H1 (cell line): ENCODE measurements around the gene TAF4. TPM values are rescaled to one million over a fixed set of nuclear protein-coding genes. Genes with fewer than 3 reads are reported as not detected.

ENCODE experiments used
- CTCF ChIA-PET: fragments of 300-600 bp; sonication (Branson Sonifier 250); formaldehyde crosslinking; loops from one replicate; lab custom pipeline; 2021; ENCODE audit not compliant: partially characterized antibody; lab: Charles Lee
- POLR2A ChIA-PET: fragments of 300-600 bp; sonication (Branson Sonifier 250); formaldehyde crosslinking; loops from one replicate; lab custom pipeline; 2021; ENCODE audit warnings: inconsistent platforms; ENCODE audit not compliant: partially characterized antibody; lab: Charles Lee
- DNase-seq, 2 experiments: peaks; one replicate each; pipeline versions ENCODE4 v3.0.0 to v3.0.0-alpha.2; 2010 to 2022; ENCODE audit warnings: low spot score in 2 of 2, low read depth in 1 of 2, mixed read lengths in 1 of 2
- FAIRE-seq: peaks from 2 replicates; lab custom pipeline; 2011; peaks lifted over from hg19 to GRCh38; lab: Jason Lieb, UNC
- H2AFZ ChIP-seq: 2 replicates; pipeline ENCODE4 v1.8.1; 2012; ENCODE audit warnings: low read length, inconsistent platforms
- H2AK5ac ChIP-seq: 2 replicates; pipeline ENCODE4 v1.6.1; 2013; ENCODE audit warnings: low read depth, low read length
- H2BK120ac ChIP-seq: replicated peaks from 2 replicates; pipeline ENCODE3; 2013; ENCODE audit warnings: low read depth, low read length, inconsistent platforms
- H2BK12ac ChIP-seq: 2 replicates; pipeline ENCODE4 v1.6.1; 2013; ENCODE audit warnings: low read depth, low read length
- H2BK15ac ChIP-seq: 2 replicates; pipeline ENCODE4 v1.6.1; 2013; ENCODE audit warnings: low read length
- H2BK20ac ChIP-seq: 2 replicates; pipeline ENCODE4 v1.6.1; 2013; ENCODE audit warnings: low read length
- H2BK5ac ChIP-seq: 2 replicates; pipeline ENCODE4 v1.6.1; 2013; ENCODE audit warnings: low read depth, low read length
- H3K14ac ChIP-seq: 2 replicates; pipeline ENCODE4 v1.6.1; 2013; ENCODE audit warnings: inconsistent platforms; ENCODE audit not compliant: insufficient read length
- H3K18ac ChIP-seq: 2 replicates; pipeline ENCODE4 v1.6.1; 2013; ENCODE audit warnings: low read length; ENCODE audit errors: extremely low read depth
- H3K23ac ChIP-seq: 2 replicates; pipeline ENCODE4 v1.6.1; 2013; ENCODE audit warnings: inconsistent platforms; ENCODE audit not compliant: insufficient read length
- H3K23me2 ChIP-seq: 2 replicates; pipeline ENCODE4 v1.6.1; 2013; ENCODE audit warnings: low read depth, low read length
- H3K27ac ChIP-seq: 2 replicates; pipeline ENCODE4 v1.6.1; 2011; ENCODE audit warnings: low read depth, low read length, inconsistent platforms
- H3K27me3 ChIP-seq, 4 experiments: replicated peaks in 1 of 4; 1 replicate in 1 of 4; 2 replicates in 3 of 4; pipeline versions ENCODE4 v1.6.1 to v1.8.1; 2011 to 2013; ENCODE audit warnings: low read length in 3 of 4, mild to moderate bottlenecking in 3 of 4, inconsistent platforms in 2 of 4, mixed read lengths in 2 of 4, moderate library complexity in 1 of 4; ENCODE audit not compliant: control insufficient read depth in 3 of 4, insufficient read depth in 3 of 4; ENCODE audit errors: extremely low read depth in 1 of 4
- H3K36me3 ChIP-seq, 4 experiments: 2 replicates each; pipeline versions ENCODE4 v1.6.1 to v1.8.1; 2011 to 2013; ENCODE audit warnings: mild to moderate bottlenecking in 4 of 4, low read length in 3 of 4, moderate library complexity in 2 of 4, control low read depth in 1 of 4, inconsistent platforms in 1 of 4; ENCODE audit not compliant: insufficient read depth in 4 of 4, control insufficient read depth in 2 of 4
- H3K4ac ChIP-seq: replicated peaks from 2 replicates; pipeline ENCODE3; 2013; ENCODE audit warnings: low read length, low read depth, mixed read lengths, inconsistent platforms; ENCODE audit not compliant: insufficient read length
- H3K4me1 ChIP-seq, 4 experiments: replicated peaks in 1 of 4; 1 replicate in 1 of 4; 2 replicates in 3 of 4; pipeline versions ENCODE4 v1.6.1 to v1.8.1; 2011 to 2013; ENCODE audit warnings: low read length in 3 of 4, inconsistent platforms in 2 of 4, mixed read lengths in 1 of 4; ENCODE audit not compliant: insufficient read depth in 4 of 4, control insufficient read depth in 3 of 4
- H3K4me2 ChIP-seq, 2 experiments: 2 replicates each; pipeline versions ENCODE4 v1.6.1 to v1.8.1; 2011 to 2013; ENCODE audit warnings: low read depth in 2 of 2, low read length in 2 of 2, control low read depth in 1 of 2, inconsistent platforms in 1 of 2, mild to moderate bottlenecking in 1 of 2; ENCODE audit not compliant: insufficient read depth in 1 of 2
- H3K4me3 ChIP-seq, 4 experiments: fragments of 200-600, 300-600 bp in 1 of 4; sonication (generic), shearing (Covaris generic), sonication (Bioruptor Twin) in 1 of 4; 2 replicates each; pipeline versions ENCODE4 v1.5.1 to v1.8.1; 2011 to 2016; ENCODE audit warnings: low read length in 4 of 4, low read depth in 3 of 4, control low read depth in 2 of 4, inconsistent platforms in 2 of 4, mild to moderate bottlenecking in 2 of 4, mixed read lengths in 1 of 4, moderate library complexity in 1 of 4; ENCODE audit not compliant: insufficient read depth in 2 of 4; ENCODE audit errors: extremely low read depth in 1 of 4
- H3K56ac ChIP-seq: replicated peaks from 2 replicates; pipeline ENCODE3; 2013; ENCODE audit warnings: low read depth, mild to moderate bottlenecking, mixed read lengths, low read length, inconsistent platforms; ENCODE audit not compliant: insufficient read length
- H3K79me1 ChIP-seq: 2 replicates; pipeline ENCODE4 v1.6.1; 2013; ENCODE audit warnings: low read depth, low read length, control low read depth
- H3K79me2 ChIP-seq, 2 experiments: 2 replicates each; pipeline versions ENCODE4 v1.6.1 to v1.8.1; 2012 to 2013; ENCODE audit warnings: low read length in 2 of 2, mild to moderate bottlenecking in 2 of 2, inconsistent platforms in 1 of 2; ENCODE audit not compliant: insufficient read depth in 2 of 2, control insufficient read depth in 1 of 2
- H3K9ac ChIP-seq, 4 experiments: replicated peaks in 1 of 4; 1 replicate in 1 of 4; 2 replicates in 3 of 4; pipeline versions ENCODE4 v1.6.1 to v1.8.1; 2011 to 2013; ENCODE audit warnings: low read depth in 3 of 4, low read length in 3 of 4, control low read depth in 2 of 4, mild to moderate bottlenecking in 2 of 4, moderate library complexity in 2 of 4, inconsistent platforms in 1 of 4; ENCODE audit errors: extremely low read depth in 1 of 4
- H3K9me3 ChIP-seq, 2 experiments: 2 replicates each; pipeline versions ENCODE4 v1.6.1 to v1.8.1; 2012 to 2013; ENCODE audit warnings: mild to moderate bottlenecking in 2 of 2, moderate library complexity in 2 of 2, control low read depth in 1 of 2, inconsistent platforms in 1 of 2, low read depth in 1 of 2, low read length in 1 of 2, mixed read lengths in 1 of 2; ENCODE audit not compliant: insufficient read depth in 2 of 2
- H4K20me1 ChIP-seq, 2 experiments: replicated peaks in 1 of 2; 2 replicates each; pipeline versions ENCODE3 to v1.8.1; 2011 to 2013; ENCODE audit warnings: inconsistent platforms in 2 of 2, low read length in 2 of 2, mild to moderate bottlenecking in 1 of 2; ENCODE audit not compliant: insufficient read depth in 2 of 2, control insufficient read depth in 1 of 2
- H4K5ac ChIP-seq: 2 replicates; pipeline ENCODE4 v1.6.1; 2013; ENCODE audit warnings: low read length, low read depth, mixed read lengths, inconsistent platforms; ENCODE audit not compliant: insufficient read length
- H4K8ac ChIP-seq: 2 replicates; pipeline ENCODE4 v1.8.0; 2013; ENCODE audit warnings: mild to moderate bottlenecking, moderate library complexity, low read length, inconsistent platforms; ENCODE audit not compliant: insufficient read depth; ENCODE audit errors: extremely low read depth
- H4K91ac ChIP-seq: replicated peaks from 2 replicates; pipeline ENCODE3; 2013; ENCODE audit warnings: low read length, mixed read lengths, inconsistent platforms; ENCODE audit not compliant: insufficient read length
- ASH2L ChIP-seq: fragments of 200-600, 300-600 bp; sonication (generic); IDR thresholded peaks from one replicate; pipeline ENCODE4 v1.7.1; 2017; ENCODE audit warnings: low read length
- CEBPB ChIP-seq: IDR thresholded peaks from 2 replicates; pipeline ENCODE4 v1.6.1; 2012; ENCODE audit warnings: low read depth, low read length
- EGR1 ChIP-seq: IDR thresholded peaks from 2 replicates; pipeline ENCODE4 v1.6.1; 2011; ENCODE audit warnings: low read depth, low read length, borderline replicate concordance
- EZH2 ChIP-seq: fragments of 200-600 bp; sonication (generic); IDR thresholded peaks from 2 replicates; pipeline ENCODE4 v1.7.1; 2012; ENCODE audit warnings: low read depth, mild to moderate bottlenecking, moderate library complexity, low read length, inconsistent platforms; ENCODE audit not compliant: severe bottlenecking
- GTF2F1 ChIP-seq: IDR thresholded peaks from 2 replicates; pipeline ENCODE4 v1.6.1; 2012; ENCODE audit warnings: low read depth, low read length, improper control_type of control experiment, borderline replicate concordance
- RNF2 ChIP-seq: fragments of 200-900, 300-1000 bp; sonication (generic); IDR thresholded peaks from 2 replicates; pipeline ENCODE4 v1.7.1; 2016; ENCODE audit warnings: borderline replicate concordance, low read depth, mild to moderate bottlenecking, antibody characterized with exemption, low read length; ENCODE audit not compliant: poor library complexity, severe bottlenecking; ENCODE audit errors: missing control alignments
- SIRT6 ChIP-seq: IDR thresholded peaks from one replicate; pipeline ENCODE4 v1.7.1; 2012; ENCODE audit warnings: low read length, inconsistent platforms
- SRF ChIP-seq: IDR thresholded peaks from 2 replicates; pipeline ENCODE4 v1.6.1; 2011; ENCODE audit warnings: mild to moderate bottlenecking, low read depth, low read length, moderate library complexity
- TAF1 ChIP-seq: IDR thresholded peaks from 2 replicates; pipeline ENCODE4 v1.6.1; 2011; ENCODE audit warnings: mild to moderate bottlenecking, low read depth, low read length
- USF2 ChIP-seq: IDR thresholded peaks from 2 replicates; pipeline ENCODE4 v1.6.1; 2011; ENCODE audit warnings: low read length, improper control_type of control experiment
- WGBS, 2 experiments: shearing (Covaris generic) in 1 of 2; methylation state at CpG; one replicate each; pipeline versions ENCODE4 v1.1.6 to v1.1.7; 2013 to 2015; ENCODE audit warnings: low lambda C conversion rate in 2 of 2, mixed read lengths in 2 of 2, inconsistent platforms in 1 of 2, low coverage in 1 of 2, missing lambda C conversion rate in 1 of 2; ENCODE audit not compliant: insufficient replicate concordance in 2 of 2, insufficient coverage in 1 of 2, insufficient read length in 1 of 2; ENCODE audit errors: extremely low coverage in 1 of 2, missing lambda C conversion rate in 1 of 2; 5-methylcytosine and 5-hydroxymethylcytosine counted together
- polyA plus RNA-seq, 7 experiments: library from polyadenylated mRNA; depleted of rRNA in 3 of 7; stranded (reverse) in 5 of 7; unstranded in 2 of 7; fragments of >200 nt in 5 of 7; fragments of 200-250 nt in 2 of 7; gene quantifications; 1 replicate in 5 of 7; 2 replicates in 1 of 7; 4 replicates in 1 of 7; pipeline versions ENCODE4 v1.2.1 to v1.2.3, GENCODE V29; 2011 to 2013; ENCODE audit warnings: missing spikeins in 2 of 7, mixed read lengths in 2 of 7
- total RNA-seq: library from RNA; stranded (reverse); fragmentation: NEBNext Ultra II Directional; extraction: Animal tissue kit (Norgen Biotek cat#: 25700); gene quantifications from 2 replicates; pipeline ENCODE4 v1.2.1, GENCODE V29; 2021
- TF ChIP-seq, protein P1 (sequence below): IDR thresholded peaks from 2 replicates; pipeline ENCODE4 v1.6.1; 2012; ENCODE audit warnings: inconsistent platforms

TAF4 gene
- total and polyA plus RNA-seq, 2 of the 8 experiments (the other 6 are each of a cell fraction or from before 2014, with no cell fraction given) = 16.0 to 30.1 TPM

DNA sequence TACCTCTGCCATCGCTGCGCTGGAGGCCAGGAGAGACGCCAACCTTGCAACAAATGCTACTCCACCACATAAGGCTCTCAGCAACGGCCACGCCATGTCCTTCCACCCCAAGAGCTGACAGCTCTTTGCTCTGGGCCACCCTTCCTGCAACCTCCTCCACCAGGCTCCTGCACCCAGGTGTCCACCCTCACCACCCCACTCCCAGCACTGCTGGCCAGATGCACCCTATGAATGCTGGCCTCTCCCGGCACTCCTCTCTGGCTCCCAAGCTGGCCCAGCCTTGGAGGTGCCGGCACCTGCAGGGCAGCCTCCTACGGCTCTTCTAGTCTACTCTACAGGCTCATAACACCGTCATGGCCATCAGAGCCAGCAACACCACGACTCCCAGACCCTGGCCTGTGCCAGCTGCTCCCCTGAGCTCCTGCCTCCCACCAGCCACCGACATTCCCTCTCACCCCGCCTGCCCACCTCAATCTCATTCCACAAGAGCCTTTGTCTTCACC lies 11.2 kb downstream of the TAF4 start:
- no peak overlapping the region for H3K27ac ChIP-seq
- H3K79me1 ChIP-seq = peaks cover 36% of the 10 kb centered on the region
- no peak overlapping the region for H2BK15ac ChIP-seq
- no peak overlapping the region for H3K4me3 ChIP-seq
- no peak overlapping the region for H2AFZ ChIP-seq
- H3K23ac ChIP-seq = no peak overlapping the region
- no peak overlapping the region for H3K4me2 ChIP-seq
- H2BK120ac ChIP-seq = no peak overlapping the region
- no peaks in the 10 kb centered on the region for H3K27me3 ChIP-seq
- peaks cover 27 to 87% of the 10 kb centered on the region in 2 experiments; a peak in 3 of 4 replicates for H3K79me2 ChIP-seq
- DNase-seq = peak in 1 of 2 experiments; percentile 31
- no peaks in the 10 kb centered on the region; the same call in 1 of the 2 replicates for H3K23me2 ChIP-seq
- no peak overlapping the region; the same call in 1 of the 2 replicates for H2BK5ac ChIP-seq
- H3K4ac ChIP-seq = no peak overlapping the region
- 0 out of 2 replicates have a peak overlapping the region, but pooled peaks have one; percentile 16 for H4K8ac ChIP-seq
- no peak overlapping the region for H3K18ac ChIP-seq
- no peak overlapping the region for H2BK12ac ChIP-seq
- ChIA-PET POLR2A (interaction anchor here (1.0 to 2.7 kb wide), 3 partner anchors 9 to 128 kb away, joined by 3 to 10 read pairs (median 3); partner anchors contain the start of gene MTG2), CTCF (interaction anchor here (1.6 kb wide), 2 partner anchors 78 to 81 kb away, joined by 4 to 5 read pairs; no protein-coding TSS in a partner anchor)
- no peak for FAIRE-seq
- 91% methylated on average over 12 of the region's 12 CpGs; no CpG with 5 or more reads in 1 of the 2 experiments for WGBS, 2 experiments
- H3K9me3 ChIP-seq = peaks cover 0 to 3% of the 10 kb centered on the region in 2 experiments; a peak in 1 of 4 replicates
- H4K5ac ChIP-seq = no peak overlapping the region
- H4K91ac ChIP-seq = no peak overlapping the region
- no peak overlapping the region for H3K56ac ChIP-seq
- H2AK5ac ChIP-seq = no peak overlapping the region
- peaks cover 5 to 8% (median 6%) of the 10 kb centered on the region in 4 experiments; a peak in 5 of 8 replicates for H3K36me3 ChIP-seq
- no peak overlapping the region for H3K14ac ChIP-seq
- peaks cover 0 to 3% (median 1%) of the 10 kb centered on the region in 4 experiments; a peak in 2 of 7 replicates for H3K4me1 ChIP-seq
- no peak overlapping the region for H3K9ac ChIP-seq
- peaks cover 8 to 41% of the 10 kb centered on the region in 2 experiments for H4K20me1 ChIP-seq
- H2BK20ac ChIP-seq = no peak overlapping the region
- TF ChIP-seq EZH2 = no peak
- TF ChIP-seq RNF2 = no peak
- TF ChIP-seq USF2 = no peak
- no peak for TF ChIP-seq GTF2F1
- no peak for TF ChIP-seq SIRT6
- no peak for TF ChIP-seq EGR1
- no peak for TF ChIP-seq ASH2L
- TF ChIP-seq, protein P1, sequence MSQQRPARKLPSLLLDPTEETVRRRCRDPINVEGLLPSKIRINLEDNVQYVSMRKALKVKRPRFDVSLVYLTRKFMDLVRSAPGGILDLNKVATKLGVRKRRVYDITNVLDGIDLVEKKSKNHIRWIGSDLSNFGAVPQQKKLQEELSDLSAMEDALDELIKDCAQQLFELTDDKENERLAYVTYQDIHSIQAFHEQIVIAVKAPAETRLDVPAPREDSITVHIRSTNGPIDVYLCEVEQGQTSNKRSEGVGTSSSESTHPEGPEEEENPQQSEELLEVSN = no peak
- no peak for TF ChIP-seq TAF1
- TF ChIP-seq CEBPB = no peak
- TF ChIP-seq SRF = no peak
